ENCODE data around the gene TMEM109.
A peak's percentile ranks its signal among the peaks of the same experiment; 100 is the strongest.

The TMEM109 gene

GRCh38 chr11:60948250-60948649 lies 34.3 kb downstream of the TMEM109 start:
- Mint-ChIP-seq H3K9me3 (ENCODE audit: low read depth) (no peaks in the 10 kb centered on the region), H3K36me3 (peaks cover 4% of the 10 kb centered on the region), H3K27me3 (no peaks in the 10 kb centered on the region), H3K27ac (no peak overlapping the region), H3K4me1 (ENCODE audit: low read depth) (peaks cover 26% of the 10 kb centered on the region), H3K4me3 (no peak overlapping the region)

- Mint-ChIP-seq H3K9me3 (ENCODE audit: low read depth) (no peaks in the 10 kb centered on the region), H3K4me1 (ENCODE audit: low read depth) (peaks cover 26% of the 10 kb centered on the region), H3K27ac (peak overlapping the region; percentile 79), H3K36me3 (no peaks in the 10 kb centered on the region), H3K27me3 (no peaks in the 10 kb centered on the region), H3K4me3 (peak overlapping the region; percentile 66)
Observed at GRCh38 chr11:60950024-60950423, 36.1 kb downstream of the TMEM109 start.

GRCh38 chr11:60950933-60951605 lies 37.1 kb downstream of the TMEM109 start:
- H3K4me3 Mint-ChIP-seq = peak overlapping the region; percentile 88
- H3K36me3 Mint-ChIP-seq = no peaks in the 10 kb centered on the region
- H3K27me3 Mint-ChIP-seq = no peaks in the 10 kb centered on the region
- no peak overlapping the region for H3K27ac Mint-ChIP-seq
- H3K4me1 Mint-ChIP-seq (ENCODE audit: low read depth) = peaks cover 32% of the 10 kb centered on the region
- no peaks in the 10 kb centered on the region for H3K9me3 Mint-ChIP-seq (ENCODE audit: low read depth)

- Mint-ChIP-seq H3K36me3 (no peaks in the 10 kb centered on the region), H3K4me1 (ENCODE audit: low read depth) (peaks cover 32% of the 10 kb centered on the region), H3K27ac (peak overlapping the region; percentile 92), H3K9me3 (ENCODE audit: low read depth) (no peaks in the 10 kb centered on the region), H3K27me3 (no peaks in the 10 kb centered on the region), H3K4me3 (peak overlapping the region; percentile 88)
Observed at GRCh38 chr11:60951606-60951903, 37.6 kb downstream of the TMEM109 start.

GRCh38 chr11:60951904-60952741 lies 38.2 kb downstream of the TMEM109 start, which contains the start of gene SLC15A3:
SLC15A3 (minus strand) TSS chr11:60952176; CDS start chr11:60951551, 625 bp downstream.
- Mint-ChIP-seq H3K36me3 (no peaks in the 10 kb centered on the region), H3K4me3 (peak within 1 kb of the TSS; percentile 88), H3K9me3 (ENCODE audit: low read depth) (no peaks in the 10 kb centered on the region), H3K27me3 (no peaks in the 10 kb centered on the region), H3K27ac (peak within 1 kb of the TSS; percentile 92), H3K4me1 (ENCODE audit: low read depth) (peaks cover 32% of the 10 kb centered on the region)

GRCh38 chr11:60952742-60953170 lies 38.8 kb downstream of the TMEM109 start:
- no peaks in the 10 kb centered on the region for H3K36me3 Mint-ChIP-seq
- H3K4me1 Mint-ChIP-seq (ENCODE audit: low read depth) = peaks cover 32% of the 10 kb centered on the region
- no peaks in the 10 kb centered on the region for H3K27me3 Mint-ChIP-seq
- peak overlapping the region; percentile 88 for H3K4me3 Mint-ChIP-seq
- no peaks in the 10 kb centered on the region for H3K9me3 Mint-ChIP-seq (ENCODE audit: low read depth)
- H3K27ac Mint-ChIP-seq = peak overlapping the region; percentile 92

GRCh38 chr11:60953781-60954180 lies 39.8 kb downstream of the TMEM109 start:
- Mint-ChIP-seq H3K27ac (no peak overlapping the region), H3K9me3 (ENCODE audit: low read depth) (no peaks in the 10 kb centered on the region), H3K4me1 (ENCODE audit: low read depth) (peaks cover 28% of the 10 kb centered on the region), H3K27me3 (no peaks in the 10 kb centered on the region), H3K36me3 (no peaks in the 10 kb centered on the region), H3K4me3 (no peak overlapping the region)

- H3K9me3 Mint-ChIP-seq (ENCODE audit: low read depth) = no peaks in the 10 kb centered on the region
- H3K27me3 Mint-ChIP-seq = no peaks in the 10 kb centered on the region
- no peak overlapping the region for H3K4me3 Mint-ChIP-seq
- no peaks in the 10 kb centered on the region for H3K36me3 Mint-ChIP-seq
- H3K4me1 Mint-ChIP-seq (ENCODE audit: low read depth) = peaks cover 28% of the 10 kb centered on the region
- H3K27ac Mint-ChIP-seq = no peak overlapping the region
Observed at GRCh38 chr11:60954421-60954820, 40.5 kb downstream of the TMEM109 start.

- H3K9me3 Mint-ChIP-seq (ENCODE audit: low read depth) = no peaks in the 10 kb centered on the region
- H3K4me1 Mint-ChIP-seq (ENCODE audit: low read depth) = peaks cover 20% of the 10 kb centered on the region
- no peak overlapping the region for H3K4me3 Mint-ChIP-seq
- no peak overlapping the region for H3K27ac Mint-ChIP-seq
- no peaks in the 10 kb centered on the region for H3K27me3 Mint-ChIP-seq
- H3K36me3 Mint-ChIP-seq = no peaks in the 10 kb centered on the region
Observed at GRCh38 chr11:60955571-60955970, 41.6 kb downstream of the TMEM109 start.

- Mint-ChIP-seq H3K27me3 (no peaks in the 10 kb centered on the region), H3K9me3 (ENCODE audit: low read depth) (no peaks in the 10 kb centered on the region), H3K27ac (no peak overlapping the region), H3K4me3 (no peak overlapping the region), H3K36me3 (no peaks in the 10 kb centered on the region), H3K4me1 (ENCODE audit: low read depth) (peaks cover 14% of the 10 kb centered on the region)
Observed at GRCh38 chr11:60957188-60957587, 43.2 kb downstream of the TMEM109 start.

GRCh38 chr11:60959431-60959830 lies 45.5 kb downstream of the TMEM109 start:
- Mint-ChIP-seq H3K27me3 (no peaks in the 10 kb centered on the region), H3K4me3 (no peak overlapping the region), H3K9me3 (ENCODE audit: low read depth) (no peaks in the 10 kb centered on the region), H3K36me3 (no peaks in the 10 kb centered on the region), H3K4me1 (ENCODE audit: low read depth) (peaks cover 6% of the 10 kb centered on the region), H3K27ac (no peak overlapping the region)

GRCh38 chr11:60960405-60960804 lies 46.4 kb downstream of the TMEM109 start:
- H3K27me3 Mint-ChIP-seq = no peaks in the 10 kb centered on the region
- peaks cover 5% of the 10 kb centered on the region for H3K4me1 Mint-ChIP-seq (ENCODE audit: low read depth)
- H3K9me3 Mint-ChIP-seq (ENCODE audit: low read depth) = no peaks in the 10 kb centered on the region
- no peak overlapping the region for H3K4me3 Mint-ChIP-seq
- H3K36me3 Mint-ChIP-seq = no peaks in the 10 kb centered on the region
- no peak overlapping the region for H3K27ac Mint-ChIP-seq

GRCh38 chr11:60964801-60965200 lies 50.8 kb downstream of the TMEM109 start:
- peaks cover 5% of the 10 kb centered on the region for H3K9me3 Mint-ChIP-seq (ENCODE audit: low read depth)
- peaks cover 4% of the 10 kb centered on the region for H3K36me3 Mint-ChIP-seq
- no peak overlapping the region for H3K27ac Mint-ChIP-seq
- no peaks in the 10 kb centered on the region for H3K27me3 Mint-ChIP-seq
- no peaks in the 10 kb centered on the region for H3K4me1 Mint-ChIP-seq (ENCODE audit: low read depth)
- H3K4me3 Mint-ChIP-seq = no peak overlapping the region

GRCh38 chr11:60966890-60967289 lies 52.9 kb downstream of the TMEM109 start:
- Mint-ChIP-seq H3K36me3 (peaks cover 4% of the 10 kb centered on the region), H3K4me1 (ENCODE audit: low read depth) (peaks cover 15% of the 10 kb centered on the region), H3K27me3 (no peaks in the 10 kb centered on the region), H3K4me3 (no peak overlapping the region), H3K9me3 (ENCODE audit: low read depth) (peaks cover 5% of the 10 kb centered on the region), H3K27ac (no peak overlapping the region)

- Mint-ChIP-seq H3K27me3 (no peaks in the 10 kb centered on the region), H3K4me1 (ENCODE audit: low read depth) (peaks cover 15% of the 10 kb centered on the region), H3K27ac (no peak overlapping the region), H3K4me3 (no peak overlapping the region), H3K36me3 (peaks cover 4% of the 10 kb centered on the region), H3K9me3 (ENCODE audit: low read depth) (peaks cover 5% of the 10 kb centered on the region)
Observed at GRCh38 chr11:60968223-60968622, 54.3 kb downstream of the TMEM109 start.

Data from activated naive CD8-positive, alpha-beta T cell (primary cell).